Trophoblast cell (in vitro differentiated cells and primary cell): Measurements from ENCODE around the gene MAN1C1.
"Not testable (repeated sequence)": the region's sequence is repeated elsewhere in the genome, so short reads cannot be mapped to it uniquely, and the experiment has no call there.

ENCODE experiments used
- DNase-seq, 2 donors: peaks; one replicate each; pipeline ENCODE4 v3.0.0-alpha.2; 2016
- H2AFZ ChIP-seq: 2 replicates; pipeline ENCODE4 v1.6.1; 2013; ENCODE audit warnings: low read length, moderate library complexity, mild to moderate bottlenecking; ENCODE audit not compliant: insufficient read depth, poor library complexity
- H2AK5ac ChIP-seq: 2 replicates; pipeline ENCODE4 v1.6.1; 2013; ENCODE audit warnings: mild to moderate bottlenecking, low read length
- H2BK120ac ChIP-seq: 2 replicates; pipeline ENCODE4 v1.6.1; 2013; ENCODE audit warnings: low read length, mild to moderate bottlenecking, moderate library complexity; ENCODE audit not compliant: insufficient read depth, poor library complexity
- H2BK12ac ChIP-seq: 2 replicates; pipeline ENCODE4 v1.6.1; 2013; ENCODE audit warnings: mild to moderate bottlenecking, low read length, moderate library complexity
- H2BK5ac ChIP-seq: 2 replicates; pipeline ENCODE4 v1.6.1; 2013; ENCODE audit warnings: low read length, low read depth, moderate library complexity, mild to moderate bottlenecking; ENCODE audit not compliant: poor library complexity
- H3K14ac ChIP-seq: 2 replicates; pipeline ENCODE4 v1.6.1; 2013; ENCODE audit warnings: mild to moderate bottlenecking, low read length
- H3K18ac ChIP-seq: 2 replicates; pipeline ENCODE4 v1.6.1; 2013; ENCODE audit warnings: mild to moderate bottlenecking, low read length
- H3K23ac ChIP-seq: 2 replicates; pipeline ENCODE4 v1.6.1; 2013; ENCODE audit warnings: low read length
- H3K27ac ChIP-seq: 2 replicates; pipeline ENCODE4 v1.5.1; 2013; ENCODE audit warnings: low read depth, mild to moderate bottlenecking, inconsistent platforms, low read length, moderate library complexity
- H3K27me3 ChIP-seq: 2 replicates; pipeline ENCODE4 v1.6.1; 2013; ENCODE audit warnings: inconsistent platforms, mild to moderate bottlenecking, low read length, moderate library complexity; ENCODE audit not compliant: insufficient read depth
- H3K36me3 ChIP-seq, 2 experiments: 1 replicate in 1 of 2; 2 replicates in 1 of 2; pipeline ENCODE4 v1.6.1; 2013; ENCODE audit warnings: low read length in 2 of 2, mild to moderate bottlenecking in 2 of 2, moderate library complexity in 1 of 2; ENCODE audit not compliant: insufficient read depth in 2 of 2, control insufficient read depth in 1 of 2
- H3K4ac ChIP-seq: 2 replicates; pipeline ENCODE4 v1.6.1; 2013; ENCODE audit warnings: low read depth, mild to moderate bottlenecking, low read length, moderate library complexity
- H3K4me1 ChIP-seq, 2 experiments: 1 replicate in 1 of 2; 2 replicates in 1 of 2; pipeline ENCODE4 v1.6.1; 2013; ENCODE audit warnings: low read length in 2 of 2, mild to moderate bottlenecking in 2 of 2, moderate library complexity in 1 of 2; ENCODE audit not compliant: insufficient read depth in 2 of 2, control insufficient read depth in 1 of 2
- H3K4me2 ChIP-seq: 2 replicates; pipeline ENCODE4 v1.6.1; 2013; ENCODE audit warnings: inconsistent platforms, mild to moderate bottlenecking, low read length, moderate library complexity
- H3K4me3 ChIP-seq: 2 replicates; pipeline ENCODE4 v1.5.1; 2013; ENCODE audit warnings: mild to moderate bottlenecking, low read depth, low read length, inconsistent platforms
- H3K79me1 ChIP-seq: one replicate; pipeline ENCODE4 v1.6.1; 2013; ENCODE audit warnings: low read length
- H3K79me2 ChIP-seq: 2 replicates; pipeline ENCODE4 v1.6.1; 2013; ENCODE audit warnings: low read length, mild to moderate bottlenecking; ENCODE audit not compliant: control insufficient read depth, insufficient read depth, poor library complexity
- H3K9ac ChIP-seq: 2 replicates; pipeline ENCODE4 v1.6.1; 2013; ENCODE audit warnings: mild to moderate bottlenecking, low read length
- H3K9me3 ChIP-seq: 2 replicates; pipeline ENCODE4 v1.6.1; 2013; ENCODE audit warnings: low read depth, mild to moderate bottlenecking, control low read depth, inconsistent platforms, low read length; ENCODE audit not compliant: insufficient read depth
- H4K12ac ChIP-seq: 2 replicates; pipeline ENCODE4 v1.6.1; 2013; ENCODE audit warnings: low read depth, mild to moderate bottlenecking, low read length, moderate library complexity
- H4K8ac ChIP-seq: 2 replicates; pipeline ENCODE4 v1.6.1; 2013; ENCODE audit warnings: low read depth, mild to moderate bottlenecking, low read length, moderate library complexity
- H4K91ac ChIP-seq: one replicate; pipeline ENCODE4 v1.6.1; 2013; ENCODE audit warnings: low read depth, mild to moderate bottlenecking, low read length, moderate library complexity
- WGBS: extraction: QIAGEN DNeasy Blood & Tissue Kit; methylation state at CpG from one replicate; pipeline ENCODE4 v1.1.7; 2013; ENCODE audit warnings: missing lambda C conversion rate; ENCODE audit not compliant: insufficient read length, insufficient coverage; ENCODE audit errors: extremely low coverage; 5-methylcytosine and 5-hydroxymethylcytosine counted together

Gene MAN1C1

GRCh38 chr1:25695090-25695770 is 78.6 kb downstream of the MAN1C1 start:
- H3K18ac ChIP-seq = no peak overlapping the region
- no peaks in the 10 kb centered on the region for H3K9me3 ChIP-seq
- H3K36me3 ChIP-seq = no peaks in the 10 kb centered on the region
- peak overlapping the region; percentile 63 for H2BK5ac ChIP-seq
- no peak overlapping the region for H4K12ac ChIP-seq
- no CpG with 5 or more reads among the region's 15 CpGs for WGBS
- no peak overlapping the region for H3K4ac ChIP-seq
- H3K23ac ChIP-seq = no peak overlapping the region
- H3K27me3 ChIP-seq = no peaks in the 10 kb centered on the region
- H3K4me1 ChIP-seq = peaks cover 7 to 8% of the 10 kb centered on the region in 2 experiments
- H2BK120ac ChIP-seq = peak overlapping the region; percentile 39
- peak overlapping the region; percentile 15 for H4K91ac ChIP-seq
- H3K9ac ChIP-seq = no peak overlapping the region
- H3K4me2 ChIP-seq = no peak overlapping the region
- no peak overlapping the region for H2AK5ac ChIP-seq
- no peaks in the 10 kb centered on the region for H3K79me2 ChIP-seq
- peak; percentile 82 to 91 for DNase-seq
- H3K27ac ChIP-seq = peak overlapping the region; percentile 3
- no peak overlapping the region for H3K4me3 ChIP-seq
- H2AFZ ChIP-seq = no peak overlapping the region
- peaks cover 3% of the 10 kb centered on the region for H3K79me1 ChIP-seq
- H4K8ac ChIP-seq = no peak overlapping the region
- peak overlapping the region; percentile 37 for H2BK12ac ChIP-seq
- H3K14ac ChIP-seq = no peak overlapping the region

- no peak overlapping the region for H4K12ac ChIP-seq
- no peak overlapping the region for H4K8ac ChIP-seq
- H3K9ac ChIP-seq = no peak overlapping the region
- no peaks in the 10 kb centered on the region for H3K9me3 ChIP-seq
- peaks cover 3% of the 10 kb centered on the region for H3K79me1 ChIP-seq
- no peak overlapping the region for H2BK120ac ChIP-seq
- no peak overlapping the region for H3K18ac ChIP-seq
- H3K79me2 ChIP-seq = no peaks in the 10 kb centered on the region
- H3K4ac ChIP-seq = no peak overlapping the region
- H3K4me1 ChIP-seq = peaks cover 7 to 8% of the 10 kb centered on the region in 2 experiments
- no peak overlapping the region for H2BK12ac ChIP-seq
- H2BK5ac ChIP-seq = no peak overlapping the region
- no peak overlapping the region for H2AFZ ChIP-seq
- no peak overlapping the region for H3K4me3 ChIP-seq
- no peak overlapping the region for H3K4me2 ChIP-seq
- no peak overlapping the region for H3K14ac ChIP-seq
- H3K27ac ChIP-seq = peak overlapping the region; percentile 3
- H2AK5ac ChIP-seq = no peak overlapping the region
- no peak overlapping the region for H3K23ac ChIP-seq
- H3K36me3 ChIP-seq = no peaks in the 10 kb centered on the region
- peak; percentile 24 to 48 for DNase-seq
- no CpG with 5 or more reads among the region's 11 CpGs for WGBS
- H3K27me3 ChIP-seq = no peaks in the 10 kb centered on the region
- no peak overlapping the region for H4K91ac ChIP-seq
Observed at GRCh38 chr1:25695771-25696311, 79.2 kb downstream of the MAN1C1 start.

DNA sequence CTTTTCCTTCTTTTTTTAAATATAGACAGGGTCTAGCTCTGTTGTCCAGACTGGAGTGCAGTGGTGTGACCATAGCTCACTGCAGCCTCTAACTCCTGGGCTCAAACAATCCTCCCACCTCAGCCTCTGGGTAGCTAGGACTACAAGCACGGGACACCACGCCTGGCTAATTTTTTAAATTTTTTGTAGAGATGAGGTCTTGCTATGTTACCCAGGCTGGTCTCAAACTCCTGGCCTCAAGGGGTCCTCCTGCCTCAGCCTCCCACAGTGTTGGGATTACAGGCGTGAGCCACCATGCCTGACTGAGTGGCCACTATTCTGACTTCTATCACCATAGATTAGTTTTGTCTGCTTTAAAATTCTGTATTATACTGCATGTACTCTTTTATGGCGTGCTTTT is 80.1 kb downstream of the MAN1C1 start:
- H3K23ac ChIP-seq, H3K4me2 ChIP-seq, DNase-seq, H4K8ac ChIP-seq, H3K79me2 ChIP-seq, H3K18ac ChIP-seq, H3K9me3 ChIP-seq, H3K4me3 ChIP-seq, H3K27ac ChIP-seq, H4K91ac ChIP-seq, H3K79me1 ChIP-seq, H2BK120ac ChIP-seq, H3K9ac ChIP-seq, H4K12ac ChIP-seq, H3K36me3 ChIP-seq, H3K27me3 ChIP-seq, H3K4ac ChIP-seq, H2BK12ac ChIP-seq, H2AFZ ChIP-seq, H2AK5ac ChIP-seq, H3K14ac ChIP-seq, H3K4me1 ChIP-seq, H2BK5ac ChIP-seq: not testable (repeated sequence)
- no CpG with 5 or more reads among the region's 4 CpGs for WGBS

DNA sequence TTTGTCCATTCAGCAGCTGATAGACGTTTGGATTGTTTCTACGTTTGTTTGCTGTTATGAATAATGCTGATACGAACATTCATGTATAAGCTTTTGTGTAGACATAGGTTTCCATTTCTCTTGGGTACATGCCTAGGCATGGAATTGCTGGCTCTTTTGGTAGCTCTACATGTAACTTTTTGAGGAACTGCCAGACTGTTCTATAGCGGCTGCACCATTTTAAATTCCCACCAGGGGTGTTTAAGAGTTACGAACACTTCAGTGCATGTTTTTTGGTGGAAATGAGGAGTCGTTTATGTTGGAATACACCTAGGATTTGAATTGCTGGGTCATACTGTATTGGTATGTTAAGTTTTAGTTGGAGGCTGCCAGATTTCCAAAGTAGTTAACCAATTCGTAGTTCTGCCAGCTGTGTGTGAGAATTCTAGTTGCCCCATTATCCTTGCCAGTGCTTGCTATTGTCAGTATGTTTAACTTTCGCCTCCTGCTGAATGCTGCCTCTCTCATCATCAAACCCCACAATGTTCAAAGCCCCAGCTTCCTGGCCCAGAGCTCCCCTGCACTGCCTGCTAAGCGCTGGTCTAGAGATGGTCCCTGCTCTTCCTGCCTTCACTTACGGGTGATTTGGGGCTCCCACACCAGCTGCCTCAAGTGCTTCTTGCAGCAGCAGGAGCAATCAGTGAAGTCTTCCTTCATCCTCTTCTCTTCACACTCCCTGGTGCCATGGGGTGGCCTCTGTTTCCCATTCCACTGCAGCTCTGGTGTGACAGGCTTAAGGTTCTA is 81.0 kb downstream of the MAN1C1 start:
- WGBS = no CpG with 5 or more reads among the region's 10 CpGs
- no peak overlapping the region for H2BK5ac ChIP-seq
- H3K79me2 ChIP-seq = no peaks in the 10 kb centered on the region
- peak overlapping the region; percentile 14 for H2AK5ac ChIP-seq
- no peak overlapping the region for H3K18ac ChIP-seq
- peaks cover 3% of the 10 kb centered on the region for H3K79me1 ChIP-seq
- no peak overlapping the region for H4K8ac ChIP-seq
- H2AFZ ChIP-seq = no peak overlapping the region
- no peak overlapping the region for H4K91ac ChIP-seq
- no peak overlapping the region for H2BK120ac ChIP-seq
- peaks cover 12% of the 10 kb centered on the region in 2 experiments for H3K4me1 ChIP-seq
- H2BK12ac ChIP-seq = peak overlapping the region; percentile 23
- H3K9me3 ChIP-seq = no peaks in the 10 kb centered on the region
- no peak overlapping the region for H3K23ac ChIP-seq
- H3K4me2 ChIP-seq = no peak overlapping the region
- no peak overlapping the region for H3K4ac ChIP-seq
- H3K27me3 ChIP-seq = no peaks in the 10 kb centered on the region
- no peak for DNase-seq
- no peak overlapping the region for H3K9ac ChIP-seq
- H3K36me3 ChIP-seq = no peaks in the 10 kb centered on the region
- no peak overlapping the region for H3K14ac ChIP-seq
- H4K12ac ChIP-seq = no peak overlapping the region
- no peak overlapping the region for H3K27ac ChIP-seq
- H3K4me3 ChIP-seq = no peak overlapping the region
